GM19395 (cell line): ENCODE results near the gene DCANP1.

ENCODE experiments used
- ATAC-seq: cut with Tn5 transposase; IDR thresholded peaks from one replicate; pipeline ENCODE4 v1.9.1; 2021; ENCODE audit warnings: mild to moderate bottlenecking, moderate library complexity; ENCODE audit not compliant: unreplicated experiment

DCANP1 gene

DNA sequence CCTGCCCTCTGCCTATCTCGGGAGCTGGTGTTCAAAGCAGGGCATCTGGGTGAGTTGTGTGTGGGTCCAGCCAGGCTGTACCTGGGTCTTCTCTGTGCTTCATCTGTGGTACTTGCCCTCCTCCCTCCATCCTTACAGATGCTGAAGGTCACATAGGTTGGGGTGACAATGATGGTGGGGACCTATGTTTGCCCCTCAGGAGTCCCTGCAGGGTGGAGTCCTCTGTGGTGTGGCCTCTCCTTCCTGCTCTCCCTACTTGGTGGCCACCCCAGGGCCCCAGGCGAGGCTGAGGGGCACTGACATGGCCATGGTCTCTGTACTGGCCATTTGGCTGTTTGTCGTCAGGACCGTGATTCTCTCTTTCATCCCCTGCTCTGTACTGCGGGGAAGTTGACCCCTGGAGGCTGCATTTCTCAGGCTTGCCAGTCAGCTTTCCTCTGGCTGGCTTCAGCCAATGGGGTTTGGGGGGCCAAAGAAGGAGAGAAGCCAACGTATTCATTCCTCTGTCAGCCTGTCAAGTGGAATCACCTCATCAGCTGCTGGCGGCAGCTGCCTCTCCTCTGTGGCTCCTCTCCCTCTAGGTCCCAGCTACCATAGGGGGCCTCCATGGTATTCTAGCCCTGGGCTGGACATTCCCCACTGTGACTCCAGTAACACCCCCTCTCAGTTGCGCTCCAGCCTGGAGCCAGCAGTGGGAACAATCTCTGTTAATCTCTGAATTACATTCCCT lies 4.6 kb downstream of the DCANP1 start:
- no peak for ATAC-seq

DNA sequence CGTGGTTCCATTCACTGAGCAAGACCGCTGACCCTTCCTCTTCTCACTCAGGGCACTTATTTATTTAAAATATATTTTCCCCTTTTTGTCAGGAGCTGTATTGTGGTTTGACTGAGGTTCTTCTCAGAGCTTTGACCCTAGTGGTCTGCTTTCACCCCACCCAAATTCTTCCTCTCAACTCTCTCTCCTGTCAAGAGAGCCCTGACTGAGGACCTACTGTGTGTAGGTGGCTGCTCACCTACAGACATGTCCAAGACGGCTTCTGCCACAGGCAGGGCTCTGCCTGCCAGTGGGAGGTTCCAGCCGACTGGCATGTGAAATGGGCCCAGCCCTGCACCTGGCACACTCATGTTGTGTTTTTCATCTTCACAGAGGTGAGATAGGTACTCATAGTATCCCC lies 5.2 kb downstream of the DCANP1 start:
- ATAC-seq = no peak

DNA sequence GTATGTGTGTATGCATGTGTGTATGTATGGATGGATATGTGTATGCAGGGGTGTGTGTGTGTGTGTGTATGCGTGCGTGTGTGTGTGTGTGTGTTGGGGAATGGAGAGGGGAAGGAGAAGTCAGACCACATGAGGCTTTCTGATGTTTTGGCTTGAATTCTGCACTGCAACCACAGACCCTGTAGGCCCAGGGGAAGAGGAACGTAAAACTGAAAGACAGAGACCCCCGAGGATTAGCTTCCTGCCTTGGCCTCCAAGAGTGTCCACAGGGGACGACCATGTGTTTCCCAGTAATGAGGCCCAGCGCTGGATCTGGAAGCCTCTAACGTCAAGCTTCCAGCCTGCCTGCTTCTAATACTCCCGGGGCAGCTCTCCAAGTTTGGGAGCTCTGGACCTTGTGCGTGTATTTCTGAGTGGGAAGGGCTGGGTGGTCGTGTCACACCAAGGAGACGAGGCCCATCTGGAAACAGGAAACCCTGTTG lies 5.8 kb downstream of the DCANP1 start:
- ATAC-seq = no peak

DNA sequence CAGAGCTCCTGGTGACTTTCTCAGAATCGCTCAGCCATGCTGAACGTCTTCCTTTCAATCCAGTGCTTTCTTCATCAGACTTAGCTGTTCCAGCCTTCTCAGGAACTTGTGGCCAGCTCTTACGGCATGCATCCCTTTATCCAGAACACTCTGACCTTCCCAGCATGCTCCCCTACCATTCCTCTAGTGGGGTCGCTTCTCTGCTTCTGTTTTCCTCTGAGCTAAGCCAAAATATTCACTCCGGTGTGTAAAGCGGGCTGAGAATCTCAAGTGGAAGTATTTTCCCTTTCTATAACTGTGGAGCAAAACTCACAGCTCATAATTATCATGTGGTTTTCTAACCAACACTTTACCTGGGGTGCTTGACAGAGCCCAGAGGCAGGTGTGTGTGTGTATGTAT lies 6.2 kb downstream of the DCANP1 start:
- ATAC-seq = no peak

DNA sequence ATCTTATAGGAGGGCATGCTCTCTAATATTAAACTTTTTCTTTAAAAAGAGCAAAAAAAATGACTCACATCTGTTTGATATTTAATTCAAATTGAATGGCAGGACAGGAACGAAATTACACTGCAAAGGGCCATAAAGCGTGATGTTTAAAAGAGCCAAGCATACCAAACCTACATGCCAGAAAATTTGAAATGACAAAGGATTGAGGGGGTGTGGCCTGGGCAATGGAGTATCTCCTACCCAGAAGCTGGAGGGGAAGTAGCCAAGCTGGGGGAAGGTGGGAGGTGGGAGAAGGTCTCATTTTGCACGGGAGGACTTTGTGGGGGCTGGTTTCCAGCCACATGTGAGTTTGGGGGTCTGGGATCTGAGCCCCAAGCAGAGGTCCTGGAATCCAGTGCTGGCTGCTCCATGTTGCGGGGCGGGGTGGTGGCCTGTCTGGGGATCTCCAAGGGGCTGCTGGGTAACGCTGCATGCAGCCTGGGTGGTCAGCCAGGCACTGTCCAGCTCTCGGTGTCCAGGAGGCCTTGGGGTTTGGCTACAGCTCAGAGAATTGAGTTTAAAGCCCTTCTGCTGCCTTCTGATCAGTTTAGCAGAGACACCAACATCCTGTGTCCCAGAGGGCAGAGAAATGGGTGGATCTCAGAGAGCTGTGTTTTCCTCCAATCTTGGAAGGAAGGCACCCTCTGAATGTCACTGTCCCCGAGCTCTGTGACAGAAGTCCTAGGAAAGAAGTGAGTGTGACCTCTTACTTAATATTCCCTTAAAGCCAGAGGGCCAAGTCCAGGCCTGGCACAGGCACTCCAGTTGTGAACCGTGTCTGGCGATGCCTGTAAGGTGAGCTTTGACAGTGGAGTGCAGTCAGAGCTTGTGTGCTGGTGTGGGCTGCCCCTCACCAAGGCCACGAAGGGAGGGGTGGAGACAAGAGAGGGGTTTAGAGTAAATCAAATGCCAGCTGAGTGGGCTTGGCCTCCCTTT lies 7.6 kb downstream of the DCANP1 start:
- ATAC-seq = no peak

DNA sequence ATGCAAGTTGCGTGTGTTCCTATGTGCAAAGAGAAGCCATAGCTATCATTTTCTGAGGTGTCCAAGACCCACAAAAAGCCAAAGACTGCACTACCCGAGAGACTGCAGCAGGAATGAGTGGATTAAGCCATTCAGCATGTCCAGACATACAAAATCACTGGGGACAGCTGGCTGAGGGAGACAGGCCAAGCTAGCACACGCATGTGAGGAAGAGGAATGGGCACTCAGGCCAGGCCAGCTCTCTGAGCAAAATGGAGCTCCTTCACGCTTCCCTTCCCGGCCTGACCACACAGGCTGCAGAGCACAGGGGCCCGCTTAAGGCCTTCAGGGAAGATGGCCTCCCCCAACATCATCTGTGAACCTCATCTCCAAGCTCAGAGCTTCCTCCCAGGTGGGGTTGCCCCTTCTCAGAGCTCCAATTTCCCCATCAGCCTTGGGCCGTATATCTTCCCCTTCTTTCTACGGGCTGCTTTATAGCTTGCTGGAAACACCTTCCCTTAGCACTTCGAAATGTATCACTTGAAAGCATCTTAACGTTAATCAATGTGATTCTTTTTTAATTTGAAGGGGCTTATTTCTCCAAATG lies 8.4 kb downstream of the DCANP1 start:
- no peak for ATAC-seq

DNA sequence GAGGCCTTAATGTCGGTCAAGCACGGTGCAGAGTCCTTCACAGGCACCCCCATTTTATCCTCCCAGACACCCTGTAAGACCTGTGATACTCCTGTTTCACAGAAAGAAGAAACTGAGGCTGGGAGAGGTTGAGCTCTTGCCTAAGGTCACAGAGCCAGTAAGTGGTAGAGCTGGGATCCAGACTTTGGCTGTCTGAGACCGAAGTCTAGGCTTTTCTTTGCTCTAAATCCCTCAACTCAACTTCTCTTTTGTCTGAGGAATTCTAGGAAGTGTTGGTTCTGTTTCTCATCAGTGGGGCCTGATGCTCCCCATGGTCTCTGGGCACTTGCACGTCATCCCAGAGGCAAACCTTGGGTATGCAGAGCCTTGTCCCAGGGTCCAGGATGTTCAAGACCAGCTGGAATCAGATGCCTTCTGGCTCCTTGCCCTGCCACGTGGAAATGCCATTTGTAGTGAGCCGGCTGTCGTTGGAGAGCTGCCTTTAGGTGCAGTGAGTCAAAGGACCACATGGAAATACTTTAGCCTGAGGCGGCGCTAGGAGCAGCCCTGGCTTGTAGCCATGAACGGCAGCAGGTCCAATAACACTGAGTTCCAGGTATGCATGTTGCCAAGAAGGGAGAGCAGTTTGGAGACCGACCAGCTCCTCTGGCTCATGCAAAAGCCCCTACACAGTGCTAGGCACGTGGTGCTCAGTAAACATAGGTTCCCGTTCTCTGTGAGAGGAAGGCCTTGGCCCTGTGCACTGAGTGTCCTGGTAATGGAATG lies 9.2 kb downstream of the DCANP1 start:
- no peak for ATAC-seq

DNA sequence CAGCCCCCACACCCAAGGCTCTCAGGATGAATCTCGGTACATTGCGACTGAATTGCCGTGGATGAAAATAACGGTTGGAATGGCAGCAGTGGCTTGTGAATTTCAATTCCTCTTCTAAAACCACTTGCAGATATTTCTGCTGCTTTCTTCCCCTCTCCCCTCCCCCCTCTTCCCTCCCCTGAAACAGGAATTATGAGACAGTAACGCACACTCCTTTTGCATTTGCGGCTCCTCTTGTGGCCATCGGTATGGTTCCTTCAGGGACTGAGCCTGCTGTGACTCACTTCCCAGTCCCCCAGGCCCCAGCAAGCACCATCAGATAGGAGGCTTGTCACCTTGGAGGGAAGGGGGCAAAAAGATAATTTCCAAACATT lies 9.7 kb downstream of the DCANP1 start:
- peak; percentile 38 for ATAC-seq

DNA sequence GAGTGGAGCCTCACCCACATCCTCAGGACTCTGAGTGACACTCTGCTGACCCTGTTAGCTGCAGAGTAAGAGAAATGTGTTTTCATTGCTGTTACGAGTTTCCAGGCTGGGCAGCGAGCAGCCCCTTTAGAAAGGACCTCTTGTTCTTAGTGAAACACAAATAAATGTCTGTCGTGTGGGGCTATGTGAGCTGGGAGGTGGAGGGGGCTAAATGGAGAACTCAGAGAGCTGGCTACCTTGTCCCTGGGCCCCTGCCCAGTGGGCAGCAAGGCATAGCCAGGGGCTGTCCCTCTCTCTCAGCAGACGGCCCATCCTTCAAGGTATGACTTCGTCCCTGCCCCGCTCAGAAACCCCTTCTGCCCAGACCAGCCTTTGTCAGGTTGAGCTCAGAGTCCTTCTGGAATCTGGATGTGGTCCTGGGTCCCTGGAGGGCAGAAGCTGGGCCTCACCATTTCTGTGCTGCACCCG lies 10.2 kb downstream of the DCANP1 start:
- ATAC-seq = peak; percentile 53

DNA sequence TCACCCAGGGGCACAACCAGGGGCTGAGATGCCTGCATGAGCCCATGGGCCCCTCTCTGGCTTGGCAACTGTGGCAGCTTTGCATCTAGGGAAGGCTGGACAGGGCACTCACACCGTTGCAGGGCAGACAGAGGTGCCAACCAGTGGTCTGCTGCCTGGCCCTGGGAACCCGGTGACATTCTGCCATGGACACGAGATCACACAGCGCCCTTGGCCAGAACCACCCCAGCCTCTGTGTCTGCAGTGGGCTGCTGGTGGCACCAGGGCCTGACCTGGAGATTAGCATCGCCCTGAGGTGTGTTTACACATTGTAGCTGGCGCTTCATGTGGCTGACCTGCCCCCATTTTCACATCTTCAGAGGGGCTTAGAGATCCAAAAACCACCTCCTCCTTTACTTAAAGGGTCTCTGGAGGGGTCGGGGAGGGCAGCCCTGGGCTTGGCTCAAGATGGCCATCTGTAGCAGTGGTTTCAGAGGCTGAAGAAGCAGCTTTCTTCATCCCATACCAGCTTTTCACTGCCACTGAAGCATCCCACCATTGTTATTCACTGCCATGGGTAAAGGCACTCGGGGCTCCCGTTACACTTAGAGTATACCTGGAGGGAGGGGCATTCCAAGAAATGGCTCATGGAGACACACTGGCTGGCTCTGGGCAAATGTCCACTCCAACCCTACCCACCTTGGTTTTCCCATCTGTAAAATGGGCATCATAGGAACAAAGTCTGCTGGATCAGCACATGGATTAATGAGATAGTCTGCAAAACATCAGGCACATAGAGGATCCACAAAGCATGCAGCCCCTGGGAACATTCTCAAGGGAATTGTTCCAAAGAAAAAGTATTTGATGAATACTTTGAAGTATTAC lies 11.4 kb downstream of the DCANP1 start:
- ATAC-seq = no peak

DNA sequence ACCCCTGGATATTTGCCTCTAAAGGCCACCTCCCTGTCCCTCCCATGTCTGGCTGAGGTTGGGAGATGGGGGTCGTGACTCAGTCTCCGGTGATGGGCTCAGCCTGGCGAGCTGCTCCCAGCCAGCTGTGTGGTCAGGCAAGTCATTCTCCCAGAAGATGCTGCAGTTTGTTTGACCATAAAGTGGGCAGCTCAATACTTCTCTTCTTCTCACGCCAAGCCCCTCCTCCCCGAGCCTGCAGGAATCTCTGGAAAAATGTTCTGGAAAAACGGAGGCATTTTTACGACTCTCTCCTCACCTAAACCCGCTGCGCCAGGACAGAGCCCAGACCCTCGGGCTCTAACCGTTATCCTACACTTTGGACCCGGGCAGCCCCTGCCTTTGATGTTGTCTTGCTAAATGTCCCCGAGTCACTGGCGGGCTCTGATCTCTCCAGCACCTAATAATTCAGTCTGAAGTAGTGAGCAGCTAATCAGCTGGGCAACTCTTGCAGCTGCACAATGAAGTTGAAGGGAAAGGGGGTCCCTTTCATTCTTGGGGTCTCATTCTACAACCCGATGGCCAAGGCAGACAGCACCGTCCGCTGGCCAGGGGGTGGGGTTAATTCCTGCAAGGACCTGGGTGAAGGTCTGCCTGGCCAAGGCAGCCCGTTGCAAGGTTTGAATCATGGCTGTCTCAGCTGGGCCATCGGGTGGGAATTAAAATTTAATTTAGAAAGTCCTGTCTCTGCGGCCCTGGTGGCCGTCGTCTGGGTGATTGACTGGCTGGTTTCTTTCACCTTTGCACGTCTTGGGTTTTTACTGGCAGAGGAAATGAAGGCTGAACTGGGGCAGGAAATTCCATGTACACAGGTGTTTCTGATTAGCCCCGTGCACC lies 12.3 kb downstream of the DCANP1 start:
- no peak for ATAC-seq

DNA sequence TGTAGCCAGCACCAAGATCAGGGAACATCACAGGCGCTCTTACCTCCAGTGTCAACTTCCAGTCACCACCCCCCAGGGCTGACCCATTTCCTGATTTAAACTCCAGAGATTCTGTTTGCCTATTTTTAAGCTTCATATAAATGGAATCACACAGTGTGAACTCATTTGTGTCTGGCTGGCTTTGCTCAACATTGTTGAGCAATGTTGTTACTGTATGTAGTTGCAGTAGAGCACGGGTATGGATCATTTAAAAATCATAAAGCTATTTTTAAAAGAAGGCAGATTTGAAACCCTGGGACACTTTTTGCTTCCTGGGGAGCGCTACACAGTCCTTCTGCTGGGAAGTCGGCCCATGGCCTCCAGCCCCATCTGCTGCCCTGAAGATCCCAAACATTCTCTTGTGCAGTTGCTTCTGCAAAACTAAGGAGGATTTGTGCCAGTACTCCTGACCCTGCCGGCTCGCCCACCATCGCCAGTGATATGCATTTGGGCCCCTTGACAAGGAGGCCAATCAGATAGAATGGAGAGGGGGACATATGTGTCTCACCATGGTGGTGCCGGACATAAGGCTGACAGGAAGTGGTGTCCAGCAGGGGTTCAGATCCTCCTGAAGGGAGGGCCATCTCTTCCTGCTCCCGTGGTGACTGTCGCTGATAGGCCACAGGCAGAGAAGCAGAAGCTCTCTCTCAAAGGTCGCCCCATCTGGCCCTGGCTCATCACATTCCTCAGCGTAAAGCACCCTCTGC lies 13.3 kb downstream of the DCANP1 start:
- no peak for ATAC-seq

DNA sequence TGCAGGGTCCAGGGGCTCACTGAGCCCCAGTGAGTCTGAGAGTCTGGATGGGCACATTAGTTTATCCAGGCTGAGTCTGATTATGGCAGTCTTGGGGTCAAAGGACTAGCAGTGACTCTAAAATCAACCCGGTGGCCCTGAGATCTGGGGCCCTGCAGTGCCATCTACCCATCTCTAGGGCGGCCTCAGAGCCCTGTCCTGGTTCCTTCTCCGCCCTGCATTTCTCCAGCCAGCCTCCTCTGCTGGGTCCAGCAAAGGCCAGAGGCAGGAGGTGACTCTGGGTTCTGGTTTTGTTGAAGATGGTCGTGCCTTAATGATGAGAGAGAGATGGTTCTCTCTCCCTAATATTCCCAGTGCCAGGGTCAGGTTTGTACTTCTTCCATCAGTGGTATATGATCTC lies 15.0 kb downstream of the DCANP1 start:
- no peak for ATAC-seq

DNA sequence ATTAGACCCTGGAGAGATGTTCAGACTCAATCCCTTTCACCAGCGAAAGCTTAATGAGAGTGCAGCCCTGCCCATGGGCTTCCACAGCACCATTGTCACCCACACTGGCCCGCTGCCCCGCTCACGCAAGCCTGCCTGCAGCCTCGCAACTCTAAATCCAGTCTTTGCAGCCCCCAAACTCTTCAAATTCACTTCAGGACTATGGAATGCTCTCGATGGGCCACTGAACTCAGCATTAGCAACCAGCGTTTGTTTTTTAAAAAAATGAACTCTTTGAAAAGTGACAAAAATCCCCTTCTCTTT lies 17.1 kb downstream of the DCANP1 start:
- no peak for ATAC-seq

DNA sequence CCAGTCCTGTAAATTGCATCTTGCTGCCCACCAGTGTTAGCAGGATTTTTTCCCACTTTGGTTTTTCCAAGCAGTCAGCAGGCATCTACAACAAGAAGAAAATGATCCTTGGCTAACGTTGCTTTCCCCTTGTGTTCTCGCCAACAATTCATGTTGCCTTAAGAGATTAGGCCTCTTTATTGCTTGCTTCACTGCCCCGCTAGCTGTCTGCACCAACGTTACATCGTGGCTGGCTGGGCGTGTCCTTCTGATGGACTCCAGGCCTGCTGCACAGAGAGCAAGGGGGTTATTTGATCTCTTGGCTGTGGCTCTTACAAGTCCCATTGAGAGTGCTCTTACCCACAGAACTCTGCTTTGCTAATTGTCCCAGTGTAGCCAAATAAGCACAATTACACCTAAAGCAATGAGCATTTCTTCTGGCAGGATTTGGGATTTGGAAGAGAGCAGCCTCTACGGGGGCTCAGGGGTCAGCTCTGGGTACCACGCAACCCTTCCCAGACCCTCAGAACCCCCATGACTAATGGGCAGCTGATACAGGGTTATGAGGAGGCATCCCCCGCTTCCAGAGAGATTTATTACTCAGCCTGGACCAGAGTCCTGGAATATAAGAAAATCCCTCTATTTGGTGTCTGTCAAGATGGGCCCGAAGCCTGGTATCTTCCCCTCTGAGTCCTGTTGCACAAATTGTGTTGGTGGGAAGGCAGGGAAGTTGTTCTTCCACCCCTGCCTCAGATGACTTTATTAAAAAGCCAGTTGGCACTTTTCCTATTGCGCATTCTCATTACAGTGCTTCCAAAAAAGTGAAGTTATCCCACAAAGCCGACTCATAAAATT lies 17.6 kb downstream of the DCANP1 start:
- no peak for ATAC-seq

DNA sequence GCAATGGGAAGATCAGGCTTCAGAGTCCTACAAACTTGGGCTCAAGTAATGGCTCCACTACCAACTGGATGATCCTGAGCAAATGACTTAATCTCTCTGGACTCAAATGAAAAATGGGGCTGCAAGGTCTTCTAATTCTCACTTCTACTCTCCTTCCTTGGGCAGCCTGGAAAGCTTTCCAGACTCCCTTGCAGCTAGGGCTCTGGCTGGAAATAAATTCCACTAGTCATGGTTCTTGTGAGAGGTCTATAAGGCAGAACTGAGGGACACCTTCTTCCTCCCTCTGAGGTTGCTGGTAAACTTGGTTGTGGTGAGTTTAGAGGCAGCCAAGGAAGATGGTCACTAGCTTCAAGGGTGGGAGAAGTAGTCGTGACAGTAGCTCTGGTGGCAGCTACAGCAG lies 18.6 kb downstream of the DCANP1 start:
- no peak for ATAC-seq
